Adipocyte (in vitro differentiated cells): ENCODE data around the gene CALR3.

Source experiments
- DNase-seq: peaks from one replicate; pipeline ENCODE4 v3.0.0-alpha.2; 2015; ENCODE audit warnings: low read depth
- H3K27me3 ChIP-seq: replicated peaks from 2 replicates; pipeline ENCODE4 v1.7.0; 2013; ENCODE audit warnings: mild to moderate bottlenecking, low read length, moderate library complexity; ENCODE audit not compliant: control insufficient read depth, insufficient read depth
- H3K36me3 ChIP-seq: 2 replicates; pipeline ENCODE4 v1.7.0; 2013; ENCODE audit warnings: low read length, mild to moderate bottlenecking, moderate library complexity; ENCODE audit not compliant: control insufficient read depth, insufficient read depth, severe bottlenecking
- H3K4me1 ChIP-seq: 2 replicates; pipeline ENCODE4 v1.7.0; 2013; ENCODE audit warnings: mild to moderate bottlenecking, low read length, moderate library complexity; ENCODE audit not compliant: control insufficient read depth, insufficient read depth
- H3K4me3 ChIP-seq: 2 replicates; pipeline ENCODE4 v1.7.0; 2013; ENCODE audit warnings: mild to moderate bottlenecking, low read length, moderate library complexity
- H3K9ac ChIP-seq: 2 replicates; pipeline ENCODE4 v1.7.0; 2013; ENCODE audit warnings: mild to moderate bottlenecking, low read length, moderate library complexity
- H3K9me3 ChIP-seq: 2 replicates; pipeline ENCODE4 v1.7.0; 2013; ENCODE audit warnings: mild to moderate bottlenecking, low read length, moderate library complexity; ENCODE audit not compliant: control insufficient read depth

The CALR3 gene

GRCh38 chr19:16532440-16533234 is 36.7 kb upstream of the CALR3 start:
- Histone ChIP-seq H3K9ac (no peak overlapping the region), H3K36me3 (peaks cover 88% of the 10 kb centered on the region), H3K4me1 (no peaks in the 10 kb centered on the region), H3K4me3 (no peak overlapping the region), H3K9me3 (no peaks in the 10 kb centered on the region), H3K27me3 (no peaks in the 10 kb centered on the region)
- no peak for DNase-seq

- no peak for DNase-seq
- Histone ChIP-seq H3K36me3 (peaks cover 94% of the 10 kb centered on the region), H3K4me3 (no peak overlapping the region), H3K9me3 (no peaks in the 10 kb centered on the region), H3K27me3 (no peaks in the 10 kb centered on the region), H3K9ac (no peak overlapping the region), H3K4me1 (no peaks in the 10 kb centered on the region)
These were observed 35.4 kb upstream of the CALR3 start for GRCh38 chr19:16531380-16531669.

DNA sequence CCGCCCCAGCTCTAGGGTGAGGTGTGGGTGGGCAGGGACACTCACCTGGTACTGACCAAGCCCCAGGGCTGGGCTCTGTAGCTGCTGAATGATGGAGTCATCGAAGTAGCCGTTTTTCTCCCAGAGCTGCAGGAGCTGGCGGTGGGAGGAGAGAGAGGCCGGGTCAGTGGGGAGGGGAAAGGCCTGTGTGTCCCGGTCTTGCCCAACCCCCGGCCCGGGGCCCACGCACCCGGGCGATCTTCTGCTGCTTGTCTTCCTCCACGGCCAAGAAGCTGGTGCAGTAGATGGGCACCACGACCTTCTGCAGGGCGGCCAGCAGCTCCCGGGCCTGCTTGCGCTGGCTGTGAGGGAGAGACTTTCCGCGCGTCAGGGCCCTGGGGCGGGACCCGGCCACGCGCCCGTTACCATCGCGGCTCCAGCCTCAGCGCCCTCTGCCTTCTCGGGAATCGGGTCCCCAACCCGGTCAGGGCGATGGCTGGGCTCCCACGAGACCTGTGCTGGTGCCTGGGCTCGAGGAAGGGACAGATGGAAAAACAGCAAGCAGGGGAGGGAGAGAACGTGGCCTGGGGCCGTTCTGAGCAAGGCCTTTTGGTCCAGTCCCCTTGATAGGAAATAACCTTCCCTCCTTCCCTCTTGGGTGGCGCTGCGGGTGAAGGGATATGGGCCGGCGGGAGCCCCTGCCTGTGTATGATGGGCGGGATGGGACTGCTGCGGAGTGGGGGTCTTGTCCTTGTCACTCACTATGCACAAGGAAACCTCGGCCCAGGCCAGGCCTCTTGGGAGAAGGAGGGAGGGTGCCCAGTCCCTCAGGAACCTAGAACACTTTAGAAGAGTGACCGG is 34.8 kb upstream of the CALR3 start:
- no peaks in the 10 kb centered on the region for H3K4me1 ChIP-seq
- no peak overlapping the region for H3K4me3 ChIP-seq
- H3K9ac ChIP-seq, result no peak overlapping the region
- no peaks in the 10 kb centered on the region for H3K27me3 ChIP-seq
- DNase-seq, result no peak
- H3K36me3 ChIP-seq, result peaks cover 97% of the 10 kb centered on the region
- H3K9me3 ChIP-seq, result no peaks in the 10 kb centered on the region

DNA sequence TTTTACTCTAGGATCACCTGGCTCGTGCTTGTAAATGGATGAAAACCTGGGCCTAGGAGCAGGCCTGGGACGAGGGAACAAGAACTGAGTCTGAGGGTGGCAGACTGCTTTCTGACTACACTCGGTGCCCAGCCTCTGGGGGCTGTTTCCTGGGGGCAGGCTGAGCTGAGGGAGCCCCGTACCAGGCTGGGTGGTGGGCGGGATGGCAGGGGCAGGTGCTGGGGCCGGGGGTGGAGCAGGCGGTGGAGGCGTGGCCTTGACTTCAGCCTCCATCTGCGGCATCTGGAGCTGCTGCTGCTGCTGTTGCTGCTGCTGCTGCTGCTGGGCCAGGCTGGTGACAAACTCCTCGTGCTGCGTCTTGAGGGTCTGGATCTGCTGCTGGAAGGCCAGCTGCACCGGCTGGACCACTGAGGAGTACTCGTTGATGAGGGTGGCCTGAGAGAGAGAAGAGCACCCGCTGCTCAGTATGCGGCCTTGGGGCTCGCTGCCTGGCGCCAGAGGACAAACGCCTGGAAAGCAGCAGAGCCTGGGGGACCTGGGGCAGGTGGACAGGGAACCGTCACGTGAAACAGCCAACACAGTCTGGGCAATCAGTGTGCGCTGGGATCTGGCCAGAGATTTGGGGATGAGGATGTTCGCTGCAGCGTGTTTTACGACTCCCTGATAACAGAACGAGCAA is 33.6 kb upstream of the CALR3 start:
- H3K4me3 ChIP-seq, result no peak overlapping the region
- peaks cover 97% of the 10 kb centered on the region for H3K36me3 ChIP-seq
- no peaks in the 10 kb centered on the region for H3K4me1 ChIP-seq
- H3K9me3 ChIP-seq, result no peaks in the 10 kb centered on the region
- H3K27me3 ChIP-seq, result no peaks in the 10 kb centered on the region
- H3K9ac ChIP-seq, result no peak overlapping the region
- no peak for DNase-seq

DNA sequence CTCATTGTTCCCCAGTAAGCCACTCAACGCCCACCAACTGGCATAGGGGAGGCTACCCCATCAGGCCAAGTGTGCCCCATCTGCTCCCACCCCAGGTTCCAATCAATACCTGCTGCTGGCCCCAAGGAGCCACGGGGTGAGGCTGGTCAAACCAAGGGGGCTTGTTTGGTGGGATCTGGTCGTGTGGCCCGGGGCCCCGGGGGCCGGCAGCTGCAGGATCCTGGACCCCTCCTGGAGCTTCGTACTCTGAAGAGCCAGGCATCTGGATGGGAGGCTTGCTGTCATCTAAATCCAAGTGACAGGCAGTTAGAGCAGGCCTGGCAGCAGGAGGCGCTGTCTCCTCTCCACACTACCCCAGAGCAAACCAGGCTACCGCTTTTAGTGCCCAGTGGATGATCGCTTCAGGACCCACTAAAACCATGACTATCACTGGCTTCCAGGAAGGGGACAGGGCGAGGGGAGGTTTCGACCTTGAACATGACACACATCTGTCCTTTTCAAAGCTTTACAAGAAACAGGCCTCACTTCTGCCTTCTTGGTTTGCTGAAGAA is 32.1 kb upstream of the CALR3 start:
- H3K4me3 ChIP-seq, result no peak overlapping the region
- no peaks in the 10 kb centered on the region for H3K9me3 ChIP-seq
- DNase-seq, result peak; percentile 11
- no peak overlapping the region for H3K9ac ChIP-seq
- H3K27me3 ChIP-seq, result no peaks in the 10 kb centered on the region
- no peaks in the 10 kb centered on the region for H3K4me1 ChIP-seq
- peaks cover 95% of the 10 kb centered on the region for H3K36me3 ChIP-seq

DNA sequence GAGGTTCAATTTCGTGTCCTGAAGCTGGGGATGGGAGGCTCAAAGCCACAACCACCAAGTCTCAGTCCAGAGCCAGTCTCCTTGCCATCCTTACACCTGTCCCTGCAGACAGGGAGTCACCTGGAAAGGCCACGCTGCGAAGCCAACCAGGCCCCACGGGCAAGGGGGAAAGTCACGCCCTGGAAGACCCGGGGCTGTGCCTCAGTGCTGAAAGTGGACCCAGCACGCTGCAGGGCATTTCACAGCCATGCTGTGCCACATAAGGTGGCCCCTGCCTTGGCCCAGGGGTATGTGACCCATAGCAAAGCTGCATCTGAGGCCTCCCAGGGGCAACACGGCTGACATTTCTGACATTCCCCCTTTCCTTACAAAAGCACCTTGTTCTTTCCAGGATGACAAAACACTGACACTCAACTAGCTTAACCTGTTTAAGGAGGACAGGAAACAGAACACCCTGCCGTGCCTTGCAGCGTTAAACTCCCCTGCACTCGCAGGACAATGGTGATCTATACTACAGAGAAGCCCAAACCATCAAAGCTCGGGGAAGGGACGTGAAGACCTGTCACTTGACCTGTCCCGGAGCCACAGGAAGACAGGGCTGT is 31.5 kb upstream of the CALR3 start:
- H3K4me3 ChIP-seq, result no peak overlapping the region
- H3K4me1 ChIP-seq, result no peaks in the 10 kb centered on the region
- no peak for DNase-seq
- H3K9ac ChIP-seq, result no peak overlapping the region
- peaks cover 95% of the 10 kb centered on the region for H3K36me3 ChIP-seq
- H3K9me3 ChIP-seq, result no peaks in the 10 kb centered on the region
- no peaks in the 10 kb centered on the region for H3K27me3 ChIP-seq

GRCh38 chr19:16525751-16526481 is 29.9 kb upstream of the CALR3 start:
- DNase-seq, result no peak
- H3K4me3 ChIP-seq, result no peak overlapping the region
- no peaks in the 10 kb centered on the region for H3K9me3 ChIP-seq
- no peaks in the 10 kb centered on the region for H3K27me3 ChIP-seq
- peaks cover 93% of the 10 kb centered on the region for H3K36me3 ChIP-seq
- no peak overlapping the region for H3K9ac ChIP-seq
- H3K4me1 ChIP-seq, result no peaks in the 10 kb centered on the region

DNA sequence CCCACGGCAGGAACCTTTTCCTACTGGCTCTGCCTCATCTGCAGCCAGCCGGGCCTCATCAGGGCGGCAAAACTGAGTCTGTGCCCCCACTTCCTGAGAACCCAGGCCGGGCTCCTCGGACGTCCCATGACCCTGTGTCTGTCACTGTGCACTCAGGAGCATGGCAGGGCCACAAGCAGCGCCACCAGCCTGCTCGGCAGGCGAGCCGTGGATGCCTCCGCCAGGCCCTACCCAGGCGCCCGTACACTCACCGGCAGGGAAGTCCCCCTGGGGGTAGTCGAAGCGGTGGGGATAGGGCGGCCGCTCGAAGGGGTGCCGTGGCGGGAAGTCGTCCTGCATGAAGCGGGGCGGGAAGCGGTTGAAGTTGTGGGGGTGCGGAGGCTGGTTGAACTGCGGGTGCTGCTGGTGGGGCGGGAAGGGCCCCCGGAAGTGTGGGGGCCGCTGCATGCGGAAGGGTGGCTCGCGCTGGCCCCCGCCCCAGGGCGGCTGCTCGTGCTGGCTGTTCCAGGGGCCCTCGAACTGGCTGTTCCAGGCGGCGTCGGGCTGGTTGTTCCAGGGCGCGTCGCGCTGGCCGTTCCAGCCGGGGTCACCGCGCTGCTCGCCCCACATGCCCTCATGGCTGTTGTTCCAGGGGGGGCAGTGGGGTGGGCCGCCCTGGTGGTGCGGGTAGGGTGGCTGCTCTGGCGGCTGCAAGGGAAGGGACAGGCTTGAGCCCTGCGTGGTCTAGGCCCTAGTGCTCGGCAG is 29.2 kb upstream of the CALR3 start:
- Histone ChIP-seq H3K4me3 (no peak overlapping the region), H3K9ac (no peak overlapping the region), H3K36me3 (peaks cover 93% of the 10 kb centered on the region), H3K27me3 (no peaks in the 10 kb centered on the region), H3K4me1 (no peaks in the 10 kb centered on the region), H3K9me3 (no peaks in the 10 kb centered on the region)
- no peak for DNase-seq

GRCh38 chr19:16522559-16523377 is 26.8 kb upstream of the CALR3 start:
- Histone ChIP-seq H3K4me3 (no peak overlapping the region), H3K36me3 (peaks cover 94% of the 10 kb centered on the region), H3K27me3 (no peaks in the 10 kb centered on the region)

More at GRCh38 chr19:16522559-16523377, 26.8 kb upstream of the CALR3 start:
- Histone ChIP-seq H3K4me1 (no peaks in the 10 kb centered on the region), H3K9me3 (no peaks in the 10 kb centered on the region), H3K9ac (no peak overlapping the region)
- no peak for DNase-seq
